K562 (cell line): ENCODE results near the gene SEPTIN14. TPM values are rescaled to one million over a fixed set of nuclear protein-coding genes. Genes with fewer than 3 reads are reported as not detected.

ENCODE experiments used
- ATAC-seq: fragments of 200-7000 bp; cut with Tn5 transposase; 3 replicates; pipeline ENCODE4 v1.9.1; 2020; ENCODE audit warnings: moderate library complexity
- BruUV-seq: library from RNA; stranded (reverse); fragments of 400-500 nt; replicated peaks from 2 replicates; lab custom pipeline; 2021; lab: Mats Ljungman, UMichigan
- CTCF ChIA-PET: fragments of 300-600 bp; formaldehyde crosslinking; extraction: SDS; loops from one replicate; lab custom pipeline; 2021; ENCODE audit warnings: low intra/inter-chr PET ratio; lab: Yijun Ruan, JAX
- POLR2A ChIA-PET: fragments of 300-600, 350-650 bp; sonication (Branson Sonifier 250); formaldehyde crosslinking; extraction: SDS; loops from one replicate; lab custom pipeline; 2021; ENCODE audit warnings: antibody characterized with exemption, inconsistent platforms; lab: Yijun Ruan, JAX
- DNase-seq, 4 experiments: peaks; one replicate each; pipeline versions ENCODE4 v3.0.0 to v3.0.0-alpha.2; 2011 to 2018; ENCODE audit warnings: low spot score in 3 of 4, mixed read lengths in 3 of 4; ENCODE audit errors: extremely low read depth in 1 of 4
- FAIRE-seq: peaks from 2 replicates; lab custom pipeline; 2011; peaks lifted over from hg19 to GRCh38; lab: Jason Lieb, UNC
- H2AFZ ChIP-seq: 2 replicates; pipeline ENCODE4 v1.6.0; 2011; ENCODE audit warnings: low read depth, low read length, control low read depth, inconsistent platforms
- H3K27ac ChIP-seq: fragments of 200-600 bp; 3 replicates; pipeline ENCODE4 v1.8.0; 2011; ENCODE audit warnings: low read depth, mild to moderate bottlenecking, control low read depth, inconsistent platforms, low read length, moderate library complexity, mixed read lengths; ENCODE audit errors: extremely low read depth
- H3K27me3 ChIP-seq, 2 experiments: fragments of 300-600 bp in 1 of 2; 2 replicates in 1 of 2; 3 replicates in 1 of 2; pipeline versions ENCODE4 v1.6.0 to v1.8.0; 2011; ENCODE audit warnings: inconsistent platforms in 2 of 2, low read length in 2 of 2, mild to moderate bottlenecking in 1 of 2, mixed read lengths in 1 of 2, moderate library complexity in 1 of 2; ENCODE audit not compliant: control insufficient read depth in 2 of 2, insufficient read depth in 2 of 2
- H3K36me3 ChIP-seq: fragments of 300-600 bp; 3 replicates; pipeline ENCODE4 v1.8.0; 2011; ENCODE audit warnings: mild to moderate bottlenecking, low read length, inconsistent platforms; ENCODE audit not compliant: control insufficient read depth, insufficient read depth
- H3K4me1 ChIP-seq, 2 experiments: fragments of 200-600 bp in 1 of 2; replicated peaks in 1 of 2; 2 replicates in 1 of 2; 3 replicates in 1 of 2; pipeline versions ENCODE4 v1.5.1 to v1.8.0; 2011; ENCODE audit warnings: inconsistent platforms in 2 of 2, low read length in 2 of 2, mild to moderate bottlenecking in 1 of 2, mixed read lengths in 1 of 2, moderate library complexity in 1 of 2; ENCODE audit not compliant: control insufficient read depth in 2 of 2, insufficient read depth in 2 of 2
- H3K4me2 ChIP-seq: 2 replicates; pipeline ENCODE4 v1.6.1; 2011; ENCODE audit warnings: low read length, control low read depth, inconsistent platforms, mixed read lengths; ENCODE audit not compliant: insufficient read depth
- H3K4me3 ChIP-seq: fragments of 200-600 bp; sonication (generic), shearing (Covaris generic); 2 replicates; pipeline ENCODE4 v1.5.1; 2016; ENCODE audit warnings: control low read depth, inconsistent platforms
- H3K79me2 ChIP-seq: fragments of 200-600 bp; 3 replicates; pipeline ENCODE4 v1.8.0; 2011; ENCODE audit warnings: low read length, inconsistent platforms; ENCODE audit not compliant: control insufficient read depth, insufficient read depth
- H3K9ac ChIP-seq, 2 experiments: 2 replicates each; pipeline versions ENCODE4 v1.6.0 to v1.6.1; 2011; ENCODE audit warnings: low read depth in 2 of 2, low read length in 2 of 2, control low read depth in 1 of 2, inconsistent platforms in 1 of 2, mild to moderate bottlenecking in 1 of 2, mixed read lengths in 1 of 2; ENCODE audit not compliant: insufficient read depth in 1 of 2
- H3K9me1 ChIP-seq: one replicate; pipeline ENCODE4 v1.6.0; 2011; ENCODE audit warnings: inconsistent platforms, mild to moderate bottlenecking, low read length, moderate library complexity; ENCODE audit not compliant: control insufficient read depth, insufficient read depth
- H3K9me3 ChIP-seq: replicated peaks from 2 replicates; pipeline ENCODE4 v1.5.1; 2011; ENCODE audit warnings: low read depth, low read length, inconsistent platforms; ENCODE audit not compliant: control insufficient read depth, insufficient read depth
- H4K20me1 ChIP-seq: replicated peaks from 2 replicates; pipeline ENCODE4 v1.6.1; 2011; ENCODE audit warnings: low read length, inconsistent platforms, mixed read lengths; ENCODE audit not compliant: control insufficient read depth, insufficient read depth
- BRF2 ChIP-seq: IDR thresholded peaks from 3 replicates; pipeline ENCODE4 v1.6.1; 2011; ENCODE audit warnings: borderline replicate concordance, mild to moderate bottlenecking; ENCODE audit not compliant: insufficient read length, insufficient read depth
- EP300 ChIP-seq: IDR thresholded peaks from 2 replicates; pipeline ENCODE4 v1.6.1; 2012; ENCODE audit warnings: low read length, improper control_type of control experiment
- HDAC2 ChIP-seq: fragments of 450-650 bp; IDR thresholded peaks from 2 replicates; pipeline ENCODE4 v1.6.1; 2016; ENCODE audit warnings: mild to moderate bottlenecking
- HDAC3 ChIP-seq: fragments of 450-650 bp; IDR thresholded peaks from 2 replicates; pipeline ENCODE4 v1.6.1; 2018; ENCODE audit warnings: borderline replicate concordance, mild to moderate bottlenecking, moderate library complexity; ENCODE audit not compliant: partially characterized antibody
- MCM7 ChIP-seq, 2 experiments: fragments of 450-650 bp; IDR thresholded peaks; 2 replicates each; pipeline ENCODE4 v1.6.1; 2016 to 2018
- SIRT6 ChIP-seq: IDR thresholded peaks from one replicate; pipeline ENCODE4 v1.6.1; 2012; ENCODE audit warnings: low read depth, mild to moderate bottlenecking, control low read depth, inconsistent platforms, low read length, moderate library complexity
- SIX5 ChIP-seq, 2 experiments: IDR thresholded peaks; 2 replicates each; pipeline ENCODE4 v1.6.1; 2011; ENCODE audit warnings: low read length in 2 of 2, borderline replicate concordance in 1 of 2, low read depth in 1 of 2, mild to moderate bottlenecking in 1 of 2, moderate library complexity in 1 of 2; ENCODE audit not compliant: insufficient read depth in 1 of 2
- SREBF2 ChIP-seq: sonication (generic); formaldehyde crosslinking; IDR thresholded peaks from 2 replicates; pipeline ENCODE4 v1.4.0; 2020; ENCODE audit warnings: mild to moderate bottlenecking, missing genetic modification reagents
- TFAM ChIP-seq: fragments of 250-450 bp; sonication (Bioruptor Pico); conservative IDR thresholded peaks from 2 replicates; pipeline ENCODE4 v1.5.0; 2021; ENCODE audit warnings: mild to moderate bottlenecking, moderate library complexity
- THAP12 ChIP-seq: fragments of 250-450 bp; sonication (Bioruptor Pico); IDR thresholded peaks from 2 replicates; pipeline ENCODE4 v1.9.0; 2021; ENCODE audit warnings: mild to moderate bottlenecking, inconsistent platforms
- ZBTB12 ChIP-seq: fragments of 250-450 bp; sonication (Bioruptor Pico); IDR thresholded peaks from 2 replicates; pipeline ENCODE4 v1.4.0; 2020
- ZNF311 ChIP-seq: fragments of 250-450 bp; sonication (Bioruptor Pico); IDR thresholded peaks from 2 replicates; pipeline ENCODE4 v1.4.0; 2020; ENCODE audit warnings: mild to moderate bottlenecking, moderate library complexity
- ZNF354B ChIP-seq: fragments of 250-450 bp; sonication (Bioruptor Pico); IDR thresholded peaks from 2 replicates; pipeline ENCODE4 v1.4.0; 2020
- WGBS: fragments of 100-300 bp; shearing (Covaris generic); methylation state at CpG from one replicate; pipeline ENCODE4 v1.1.6; 2016; ENCODE audit warnings: low coverage, mixed read lengths; ENCODE audit not compliant: insufficient coverage; ENCODE audit errors: missing lambda C conversion rate; 5-methylcytosine and 5-hydroxymethylcytosine counted together
- in situ Hi-C: fragments of 300-500 bp; cut with MboI; formaldehyde crosslinking; loops from 4 replicates; pipeline ENCODE4 v1.15.0; 2018; ENCODE audit warnings: inconsistent platforms, mixed read lengths
- intact Hi-C: fragments of 100-400 bp; cut with micrococcal nuclease; formaldehyde crosslinking; loops from 2 replicates; pipeline ENCODE4 v1.14.2; 2022
- polyA plus RNA-seq, 8 experiments: library from polyadenylated mRNA; depleted of rRNA in 4 of 8; stranded (reverse) in 5 of 8; unstranded in 3 of 8; fragments of >200 nt; fragmentation: Nextera tagmentation in 2 of 8; fragmentation: Illumina TruSeq in 1 of 8; extraction: Ambion mirVana in 2 of 8; extraction: Trizol in 1 of 8; gene quantifications; 2 replicates each; pipeline versions ENCODE4 v1.2.1 to v1.2.3, GENCODE V29; 2011 to 2014; ENCODE audit warnings: inconsistent platforms in 1 of 8, missing spikeins in 1 of 8
- total RNA-seq, 7 experiments: library from RNA; depleted of rRNA in 6 of 7; stranded (reverse); fragments of >200 nt in 6 of 7; fragmentation: Illumina TruSeq in 2 of 7; extraction: Trizol in 2 of 7; gene quantifications; 2 replicates each; pipeline versions ENCODE4 v1.2.1 to v1.2.3, GENCODE V29; 2011 to 2021; ENCODE audit warnings: low replicate concordance in 1 of 7

The SEPTIN14 gene
- total and polyA plus RNA-seq, 9 of the 15 experiments (the other 6 are each of a cell fraction or from before 2014, with no cell fraction given): 0.04 to 0.10 (median 0.04) TPM; not detected in 1

- no peak for TF ChIP-seq ZNF354B (CRISPR knock-in tag)
- no peak for TF ChIP-seq SIRT6
- TF ChIP-seq TFAM (CRISPR knock-in tag): no peak
- no peak for TF ChIP-seq HDAC3
These were observed 88.1 kb downstream of the SEPTIN14 start (continued) for GRCh38 chr7:55774327-55775050.

- H3K9me1 ChIP-seq: no peaks in the 10 kb centered on the region
- BruUV-seq: no TSS peak
- in situ Hi-C loops: no loop called here
- no peaks in the 10 kb centered on the region; a peak in 1 of 5 replicates for H3K4me1 ChIP-seq
- H3K36me3 ChIP-seq: no peaks in the 10 kb centered on the region
- WGBS: 32% methylated on average over 9 of the region's 10 CpGs
- H3K27me3 ChIP-seq: no peaks in the 10 kb centered on the region
- no peak overlapping the region for H3K4me3 ChIP-seq
- no peak overlapping the region for H2AFZ ChIP-seq
- CTCF ChIA-PET: no interaction called here
- no peaks in the 10 kb centered on the region for H3K79me2 ChIP-seq
- H3K4me2 ChIP-seq: no peak overlapping the region
- POLR2A ChIA-PET: no interaction called here
- H3K9me3 ChIP-seq: no peaks in the 10 kb centered on the region
- H4K20me1 ChIP-seq: no peaks in the 10 kb centered on the region
- no peak for ATAC-seq
- DNase-seq: no peak
- intact Hi-C loops: no loop called here
- FAIRE-seq: no peak
- H3K9ac ChIP-seq: no peak overlapping the region
- H3K27ac ChIP-seq: no peak overlapping the region
- TF ChIP-seq SREBF2 (CRISPR knock-in tag) (no peak), THAP12 (no peak), EP300 (no peak), BRF2 (no peak), ZNF311 (CRISPR knock-in tag) (no peak), MCM7 (IDR thresholded peaks at IDR 0.05) (no peak), ZBTB12 (no peak), HDAC2 (no peak), SIX5 (IDR thresholded peaks at IDR 0.05; ENCODE audit: borderline replicate concordance in 1 of 2, insufficient read depth in 1 of 2, low read depth in 1 of 2, low read length in 2 of 2) (no peak)
These were observed 91.8 kb downstream of the SEPTIN14 start for GRCh38 chr7:55770778-55771177.
